Astrocyte of the spinal cord (primary cell): ENCODE data around the gene SHROOM2.

ENCODE experiments used
- DNase-seq: peaks from one replicate; pipeline ENCODE4 v3.0.0; 2011; ENCODE audit warnings: low read depth, low spot score
- H3K4me3 ChIP-seq: 2 replicates; pipeline ENCODE4 v1.5.1; 2011; ENCODE audit warnings: low read depth, mild to moderate bottlenecking, low read length, moderate library complexity
- in situ Hi-C: cut with HindIII; loops from 2 replicates; pipeline ENCODE4 v1.10.0; 2017; ENCODE audit warnings: low sequenced_read_pairs
- TF ChIP-seq, protein P1 (sequence below): IDR thresholded peaks from 2 replicates; pipeline ENCODE4 v1.5.1; 2012; ENCODE audit warnings: low read depth, mild to moderate bottlenecking, low read length, inconsistent platforms

SHROOM2 gene

GRCh38 chrX:9921407-9921806 is 135.2 kb downstream of the SHROOM2 start:
- DNase-seq = no peak
- in situ Hi-C loops = no loop called here
- H3K4me3 ChIP-seq = no peak overlapping the region
- TF ChIP-seq, protein P1, sequence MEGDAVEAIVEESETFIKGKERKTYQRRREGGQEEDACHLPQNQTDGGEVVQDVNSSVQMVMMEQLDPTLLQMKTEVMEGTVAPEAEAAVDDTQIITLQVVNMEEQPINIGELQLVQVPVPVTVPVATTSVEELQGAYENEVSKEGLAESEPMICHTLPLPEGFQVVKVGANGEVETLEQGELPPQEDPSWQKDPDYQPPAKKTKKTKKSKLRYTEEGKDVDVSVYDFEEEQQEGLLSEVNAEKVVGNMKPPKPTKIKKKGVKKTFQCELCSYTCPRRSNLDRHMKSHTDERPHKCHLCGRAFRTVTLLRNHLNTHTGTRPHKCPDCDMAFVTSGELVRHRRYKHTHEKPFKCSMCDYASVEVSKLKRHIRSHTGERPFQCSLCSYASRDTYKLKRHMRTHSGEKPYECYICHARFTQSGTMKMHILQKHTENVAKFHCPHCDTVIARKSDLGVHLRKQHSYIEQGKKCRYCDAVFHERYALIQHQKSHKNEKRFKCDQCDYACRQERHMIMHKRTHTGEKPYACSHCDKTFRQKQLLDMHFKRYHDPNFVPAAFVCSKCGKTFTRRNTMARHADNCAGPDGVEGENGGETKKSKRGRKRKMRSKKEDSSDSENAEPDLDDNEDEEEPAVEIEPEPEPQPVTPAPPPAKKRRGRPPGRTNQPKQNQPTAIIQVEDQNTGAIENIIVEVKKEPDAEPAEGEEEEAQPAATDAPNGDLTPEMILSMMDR = no peak

DNA sequence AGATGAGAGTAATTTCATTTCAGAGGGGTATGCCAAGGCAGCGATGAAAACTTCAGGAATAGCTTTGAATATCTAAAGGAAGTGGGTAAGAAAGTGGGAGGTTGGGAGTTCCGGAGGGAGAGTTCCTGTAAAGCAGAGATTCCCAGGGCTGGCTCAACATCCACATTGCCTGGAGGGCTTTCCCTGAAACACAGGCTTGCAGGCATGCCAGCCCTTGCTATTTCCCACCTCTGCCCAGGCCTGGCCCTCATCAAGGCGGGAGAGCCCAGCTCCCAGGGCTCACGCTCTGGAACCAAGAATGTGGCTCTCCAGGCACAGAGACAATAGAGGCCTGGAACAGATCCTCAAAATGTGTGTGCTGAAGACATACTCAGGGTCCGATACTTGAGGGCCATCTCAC is 137.1 kb downstream of the SHROOM2 start:
- DNase-seq = no peak
- TF ChIP-seq, protein P1 = no peak
- in situ Hi-C loops = no loop called here
- H3K4me3 ChIP-seq = no peak overlapping the region

GRCh38 chrX:9926002-9926401 is 139.8 kb downstream of the SHROOM2 start:
- TF ChIP-seq, protein P1 = no peak
- no peak overlapping the region for H3K4me3 ChIP-seq
- DNase-seq = no peak
- in situ Hi-C loops = no loop called here

DNA sequence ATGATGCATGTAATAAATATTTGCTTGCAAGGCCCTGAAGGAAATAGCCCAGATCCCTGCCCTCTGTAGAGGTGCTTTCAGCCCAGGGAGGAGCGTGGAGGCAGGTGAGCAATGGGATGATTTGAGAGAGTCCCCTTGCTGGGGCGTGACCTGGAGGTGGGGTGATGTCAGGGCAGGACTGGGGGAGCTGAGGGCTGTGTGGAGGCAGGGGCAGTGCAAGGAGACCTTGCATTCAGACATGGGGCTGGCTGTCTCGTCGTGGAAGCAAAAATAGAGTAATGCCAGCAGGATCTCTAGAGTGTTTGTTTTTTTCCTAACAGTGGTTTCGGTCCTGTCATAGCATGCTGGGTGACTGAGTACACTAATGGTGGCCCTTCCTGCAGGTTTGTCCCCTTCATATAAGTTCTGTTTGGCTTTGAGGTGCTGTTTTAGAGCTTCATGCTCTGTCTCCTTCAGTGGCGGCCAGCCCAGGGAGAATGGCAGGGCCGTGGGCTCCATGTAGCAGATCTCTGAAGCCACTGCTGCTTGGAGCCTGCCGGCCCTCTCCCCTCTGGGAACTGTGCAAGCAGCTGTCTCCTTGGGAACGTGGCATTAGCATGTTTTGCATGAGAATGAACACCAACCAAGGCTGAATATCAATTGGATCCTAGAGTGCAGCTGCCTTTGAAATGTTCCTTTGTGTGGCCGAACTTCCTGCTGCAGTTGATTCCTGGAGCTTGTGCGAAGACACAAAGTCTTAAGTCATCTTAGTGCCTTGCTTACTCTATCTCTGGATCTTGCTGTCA is 141.7 kb downstream of the SHROOM2 start:
- TF ChIP-seq, protein P1 = no peak
- in situ Hi-C loops = no loop called here
- no peak overlapping the region for H3K4me3 ChIP-seq
- DNase-seq = peak; percentile 10

DNA sequence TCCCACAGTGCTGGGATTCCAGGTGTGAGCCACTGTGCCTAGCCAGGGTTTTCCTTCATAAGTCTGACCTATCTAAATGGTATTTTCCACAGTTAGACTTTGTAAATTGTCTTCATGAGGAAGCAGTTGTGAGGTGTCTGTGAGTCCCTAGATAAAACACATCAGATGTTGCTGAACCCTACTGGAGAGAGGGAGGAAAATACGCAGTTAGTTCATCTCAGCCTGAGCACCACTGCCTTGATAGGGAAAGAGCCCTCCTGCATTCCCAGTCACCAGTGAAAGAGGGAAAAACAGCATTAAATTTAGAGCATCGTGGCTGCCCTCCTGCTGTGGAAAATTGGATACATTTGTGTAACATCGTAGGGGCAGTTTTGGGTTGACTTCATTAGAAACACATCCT is 149.2 kb downstream of the SHROOM2 start:
- DNase-seq = no peak
- TF ChIP-seq, protein P1 = peak; percentile 6
- no peak overlapping the region for H3K4me3 ChIP-seq
- in situ Hi-C loops = no loop called here

- no peak overlapping the region for H3K4me3 ChIP-seq
- in situ Hi-C loops = no loop called here
- TF ChIP-seq, protein P1 = no peak
- no peak for DNase-seq
Observed at GRCh38 chrX:9937761-9938160, 151.5 kb downstream of the SHROOM2 start.
